ENCODE results near the gene GSTO2.
"Not testable (repeated sequence)": the region's sequence is repeated elsewhere in the genome, so short reads cannot be mapped to it uniquely, and the experiment has no call there.

The GSTO2 gene

DNA sequence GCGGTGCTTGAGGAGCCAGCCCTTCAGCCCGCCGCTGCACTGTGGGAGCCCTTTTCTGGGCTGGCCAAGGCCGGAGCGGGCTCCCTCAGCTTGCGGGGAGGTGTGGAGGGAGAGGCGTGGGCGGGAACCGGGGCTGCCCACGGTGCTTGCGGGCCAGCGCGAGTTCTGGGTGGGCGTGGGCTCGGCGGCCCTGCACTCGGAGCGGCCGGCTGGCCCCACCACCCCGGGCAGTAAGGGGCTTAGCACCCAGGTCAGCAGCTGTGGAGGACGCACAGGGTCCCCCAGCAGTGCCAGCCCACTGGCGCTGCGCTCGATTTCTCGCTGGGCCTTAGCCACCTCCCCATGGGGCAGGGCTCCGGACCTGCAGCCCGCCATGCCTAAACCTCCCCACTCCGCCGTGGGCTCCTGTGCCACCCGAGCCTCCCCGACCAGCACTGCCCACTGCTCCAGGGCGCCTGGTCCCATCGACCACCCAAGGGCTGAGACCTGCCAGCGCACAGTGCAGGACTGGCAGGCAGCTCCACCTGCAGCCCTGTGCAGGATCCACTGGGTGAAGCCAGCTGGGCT is 23.8 kb upstream of the GSTO2 start:
- TF ChIP-seq, protein P1, sequence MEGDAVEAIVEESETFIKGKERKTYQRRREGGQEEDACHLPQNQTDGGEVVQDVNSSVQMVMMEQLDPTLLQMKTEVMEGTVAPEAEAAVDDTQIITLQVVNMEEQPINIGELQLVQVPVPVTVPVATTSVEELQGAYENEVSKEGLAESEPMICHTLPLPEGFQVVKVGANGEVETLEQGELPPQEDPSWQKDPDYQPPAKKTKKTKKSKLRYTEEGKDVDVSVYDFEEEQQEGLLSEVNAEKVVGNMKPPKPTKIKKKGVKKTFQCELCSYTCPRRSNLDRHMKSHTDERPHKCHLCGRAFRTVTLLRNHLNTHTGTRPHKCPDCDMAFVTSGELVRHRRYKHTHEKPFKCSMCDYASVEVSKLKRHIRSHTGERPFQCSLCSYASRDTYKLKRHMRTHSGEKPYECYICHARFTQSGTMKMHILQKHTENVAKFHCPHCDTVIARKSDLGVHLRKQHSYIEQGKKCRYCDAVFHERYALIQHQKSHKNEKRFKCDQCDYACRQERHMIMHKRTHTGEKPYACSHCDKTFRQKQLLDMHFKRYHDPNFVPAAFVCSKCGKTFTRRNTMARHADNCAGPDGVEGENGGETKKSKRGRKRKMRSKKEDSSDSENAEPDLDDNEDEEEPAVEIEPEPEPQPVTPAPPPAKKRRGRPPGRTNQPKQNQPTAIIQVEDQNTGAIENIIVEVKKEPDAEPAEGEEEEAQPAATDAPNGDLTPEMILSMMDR (IDR thresholded peaks at IDR 0.05; ENCODE audit: borderline replicate concordance, control extremely low read depth, extremely low read depth, insufficient read depth, missing control alignments): no peak
- in situ Hi-C loops (cut with MboI; ENCODE audit: low sequenced_read_pairs, unreplicated experiment): no loop called here
- DNase-seq (ENCODE audit: low spot score): no peak

DNA sequence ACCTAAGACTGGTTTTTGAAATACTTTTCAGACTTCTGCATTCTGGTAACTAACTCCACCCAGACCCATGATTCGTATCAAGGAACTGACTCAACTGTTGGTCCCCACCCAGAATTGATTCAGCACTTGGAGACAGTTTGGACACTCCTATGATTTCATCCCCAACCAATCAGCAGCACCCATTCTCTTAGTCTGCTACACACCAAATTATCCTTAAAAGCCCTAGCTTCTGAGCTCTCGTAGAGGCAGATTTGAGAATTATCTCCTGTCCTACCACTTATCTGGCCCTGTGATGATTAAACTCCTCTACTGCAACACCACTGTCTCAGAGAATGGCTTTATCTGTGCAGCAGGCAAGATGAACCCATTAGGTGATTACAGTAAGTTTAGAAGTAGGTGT is 22.0 kb upstream of the GSTO2 start:
- TF ChIP-seq, protein P1 (IDR thresholded peaks at IDR 0.05; ENCODE audit: borderline replicate concordance, control extremely low read depth, extremely low read depth, insufficient read depth, missing control alignments): no peak
- in situ Hi-C loops (cut with MboI; ENCODE audit: low sequenced_read_pairs, unreplicated experiment): no loop called here
- DNase-seq (ENCODE audit: low spot score): no peak

DNA sequence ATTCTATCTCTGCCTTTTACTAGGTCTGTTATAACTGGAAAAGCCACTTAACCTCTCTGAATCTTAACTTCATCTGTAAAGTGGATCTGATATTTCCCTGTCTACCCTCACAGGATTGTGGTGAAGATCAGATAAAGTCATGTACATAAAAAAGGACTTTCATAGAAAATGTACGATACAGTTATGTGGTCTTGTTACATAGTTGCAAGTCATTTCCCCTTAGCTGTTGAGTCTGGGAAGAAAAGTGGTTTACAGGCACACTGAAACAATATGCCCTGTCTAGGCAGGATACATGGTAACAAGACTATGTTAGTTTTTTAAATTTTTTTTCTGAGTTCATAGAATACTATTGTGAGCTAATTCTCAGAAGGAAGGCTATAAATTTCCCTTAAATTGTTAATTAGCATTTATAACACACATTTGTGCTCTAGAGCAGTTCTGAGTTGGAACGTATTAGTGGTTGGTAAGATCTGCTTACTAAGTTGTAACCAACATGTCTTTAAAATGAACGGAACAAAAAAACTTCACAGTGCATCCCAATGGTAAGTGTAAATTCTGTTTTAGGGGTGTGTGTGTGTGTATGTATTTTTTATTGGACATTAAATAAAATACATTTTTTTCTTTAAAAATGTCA is 21.4 kb upstream of the GSTO2 start:
- TF ChIP-seq, protein P1 (IDR thresholded peaks at IDR 0.05; ENCODE audit: borderline replicate concordance, control extremely low read depth, extremely low read depth, insufficient read depth, missing control alignments): no peak
- no peak for DNase-seq (ENCODE audit: low spot score)
- in situ Hi-C loops (cut with MboI; ENCODE audit: low sequenced_read_pairs, unreplicated experiment): no loop called here

DNA sequence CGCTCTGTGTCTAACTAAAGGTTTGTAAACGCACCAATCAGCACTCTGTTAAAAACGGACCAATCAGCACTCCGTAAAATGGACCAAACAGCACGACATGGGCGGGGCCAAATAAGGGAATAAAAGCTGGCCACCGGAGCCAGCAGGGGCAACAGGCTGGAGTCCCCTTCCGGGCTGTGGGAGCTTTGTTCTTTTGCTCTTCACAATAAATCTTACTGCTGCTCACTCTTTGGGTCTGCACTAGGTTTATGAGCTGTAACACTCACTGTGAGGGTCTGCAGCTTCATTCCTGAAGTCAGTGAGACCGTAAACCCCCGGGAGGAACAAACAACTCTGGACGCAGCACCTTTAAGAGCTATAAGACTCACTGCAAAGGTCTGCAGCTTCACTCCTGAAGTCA is 20.1 kb upstream of the GSTO2 start:
- DNase-seq (ENCODE audit: low spot score); in situ Hi-C loops (cut with MboI; ENCODE audit: low sequenced_read_pairs, unreplicated experiment): not testable (repeated sequence)

DNA sequence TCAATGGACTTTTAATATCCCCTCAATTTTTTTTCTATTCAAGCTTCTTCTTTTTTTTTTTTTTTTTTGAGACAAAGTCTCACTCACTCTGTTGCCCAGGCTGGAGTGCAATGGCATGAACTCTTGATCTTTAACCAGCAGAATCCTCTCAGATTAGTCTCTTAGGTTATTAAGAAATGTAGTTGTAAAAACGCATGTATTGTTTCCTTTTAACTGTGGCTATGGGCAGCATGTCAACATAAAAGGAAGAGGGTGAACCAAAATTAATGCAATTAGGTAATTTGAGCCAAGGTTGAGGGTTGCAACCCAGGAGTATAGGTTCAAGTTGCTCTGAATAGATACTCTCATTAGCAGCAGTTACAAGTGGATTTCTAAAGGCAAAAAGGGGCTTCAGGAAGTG is 18.6 kb upstream of the GSTO2 start:
- in situ Hi-C loops (cut with MboI; ENCODE audit: low sequenced_read_pairs, unreplicated experiment): no loop called here
- TF ChIP-seq, protein P1 (IDR thresholded peaks at IDR 0.05; ENCODE audit: borderline replicate concordance, control extremely low read depth, extremely low read depth, insufficient read depth, missing control alignments): no peak
- DNase-seq (ENCODE audit: low spot score): no peak

DNA sequence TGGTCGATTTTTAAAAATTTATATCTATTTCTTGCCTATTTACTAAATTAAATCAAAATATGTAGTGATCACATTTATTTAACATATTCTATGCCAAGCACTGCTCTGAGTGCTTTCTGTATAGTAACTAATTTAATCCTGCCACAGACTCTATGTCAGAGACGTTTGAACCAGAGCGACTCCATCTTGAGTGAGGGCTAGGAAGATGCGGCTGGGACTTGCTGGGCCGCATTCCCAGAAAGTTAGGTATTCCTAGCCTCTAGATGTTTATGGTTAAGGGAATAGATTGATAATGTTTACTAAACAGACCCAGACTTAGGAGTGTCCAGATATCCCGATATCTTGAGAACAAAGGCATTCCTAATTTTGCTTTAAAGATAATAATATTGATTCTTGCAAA is 17.5 kb upstream of the GSTO2 start:
- no peak for DNase-seq (ENCODE audit: low spot score)
- in situ Hi-C loops (cut with MboI; ENCODE audit: low sequenced_read_pairs, unreplicated experiment): no loop called here
- TF ChIP-seq, protein P1 (IDR thresholded peaks at IDR 0.05; ENCODE audit: borderline replicate concordance, control extremely low read depth, extremely low read depth, insufficient read depth, missing control alignments): no peak

DNA sequence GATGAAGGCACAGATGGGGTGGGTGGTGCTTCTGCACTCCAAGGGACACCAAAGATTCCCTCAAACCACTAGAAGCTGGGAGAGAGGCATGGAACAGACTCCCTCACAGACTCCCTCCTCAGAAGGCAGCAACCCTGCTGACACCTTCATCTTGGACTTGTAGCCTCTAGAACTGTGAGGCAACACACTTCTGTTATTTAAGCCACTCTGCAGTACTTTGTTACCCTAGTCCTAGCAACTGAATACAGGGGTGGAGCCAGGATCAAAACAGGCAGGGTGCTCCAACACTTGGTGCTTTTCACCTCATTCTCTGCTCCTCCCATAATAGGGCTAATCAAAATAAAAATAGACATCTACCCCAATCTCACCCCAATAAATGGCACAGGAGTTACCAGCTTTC is 16.6 kb upstream of the GSTO2 start:
- TF ChIP-seq, protein P1 (IDR thresholded peaks at IDR 0.05; ENCODE audit: borderline replicate concordance, control extremely low read depth, extremely low read depth, insufficient read depth, missing control alignments): no peak
- in situ Hi-C loops (cut with MboI; ENCODE audit: low sequenced_read_pairs, unreplicated experiment): no loop called here
- no peak for DNase-seq (ENCODE audit: low spot score)

Measured in GM13976 (cell line).